Loucy (cell line): ENCODE measurements around the gene SH2D4B.

Source experiments
- H2AFZ ChIP-seq: fragments of 200-600 bp; sonication (generic); 2 replicates; pipeline ENCODE4 v1.6.0; 2016; ENCODE audit warnings: antibody characterized with exemption, mild to moderate bottlenecking, low read length, moderate library complexity
- H3F3A ChIP-seq: fragments of 200-600 bp; 2 replicates; pipeline ENCODE4 v1.6.0; 2016; ENCODE audit warnings: antibody characterized with exemption, low read depth, mild to moderate bottlenecking
- H3K27me3 ChIP-seq: fragments of 200-600 bp; sonication (generic); 2 replicates; pipeline ENCODE4 v1.6.1; 2014; ENCODE audit warnings: low read length, mild to moderate bottlenecking; ENCODE audit not compliant: insufficient read depth, poor library complexity, severe bottlenecking
- H3K36me3 ChIP-seq: fragments of 200-600 bp; sonication (generic); 2 replicates; pipeline ENCODE4 v1.6.1; 2016; ENCODE audit warnings: low read length; ENCODE audit not compliant: insufficient read depth
- H3K4me1 ChIP-seq: fragments of 200-600 bp; sonication (generic); 2 replicates; pipeline ENCODE4 v1.5.1; 2014; ENCODE audit warnings: low read length, mild to moderate bottlenecking; ENCODE audit not compliant: insufficient read depth, poor library complexity, severe bottlenecking
- H3K4me2 ChIP-seq: fragments of 200-600 bp; sonication (generic); 2 replicates; pipeline ENCODE4 v1.6.0; 2014; ENCODE audit warnings: antibody characterized with exemption, low read length, low read depth, mild to moderate bottlenecking; ENCODE audit not compliant: poor library complexity, severe bottlenecking
- H3K4me3 ChIP-seq: fragments of 200-600 bp; sonication (generic); 2 replicates; pipeline ENCODE4 v1.5.1; 2014; ENCODE audit warnings: low read length, mild to moderate bottlenecking, mixed read lengths; ENCODE audit not compliant: poor library complexity, severe bottlenecking
- H3K79me2 ChIP-seq: fragments of 200-600 bp; sonication (generic); 2 replicates; pipeline ENCODE4 v1.6.1; 2014; ENCODE audit warnings: low read length; ENCODE audit not compliant: insufficient read depth
- H3K9ac ChIP-seq: fragments of 200-600 bp; sonication (generic); 2 replicates; pipeline ENCODE4 v1.6.0; 2014; ENCODE audit warnings: mild to moderate bottlenecking, low read depth, low read length, moderate library complexity; ENCODE audit not compliant: poor library complexity, severe bottlenecking
- H3K9me2 ChIP-seq: fragments of 200-600 bp; sonication (generic); replicated peaks from 2 replicates; pipeline ENCODE4 v1.6.1; 2016; ENCODE audit warnings: low read depth, low read length, mixed read lengths
- H3K9me3 ChIP-seq: fragments of 200-600 bp; sonication (generic); 2 replicates; pipeline ENCODE4 v1.6.1; 2014; ENCODE audit warnings: mild to moderate bottlenecking, antibody characterized with exemption, low read length, low read depth; ENCODE audit not compliant: insufficient read depth
- H4K20me1 ChIP-seq: fragments of 200-600 bp; sonication (generic); 2 replicates; pipeline ENCODE4 v1.6.0; 2014; ENCODE audit warnings: antibody characterized with exemption, low read length, mild to moderate bottlenecking; ENCODE audit not compliant: insufficient read depth, poor library complexity, severe bottlenecking
- EZH2phosphoT487 ChIP-seq: fragments of 200-600 bp; IDR thresholded peaks from 2 replicates; pipeline ENCODE4 v1.6.1; 2018; ENCODE audit warnings: antibody characterized with exemption, mild to moderate bottlenecking, moderate library complexity, borderline replicate concordance
- TF ChIP-seq, protein P1 (sequence below): fragments of 200-600 bp; sonication (generic); conservative IDR thresholded peaks from 2 replicates; pipeline ENCODE4 v1.5.1; 2014; ENCODE audit warnings: mild to moderate bottlenecking, antibody characterized with exemption, low read length

The SH2D4B gene

DNA sequence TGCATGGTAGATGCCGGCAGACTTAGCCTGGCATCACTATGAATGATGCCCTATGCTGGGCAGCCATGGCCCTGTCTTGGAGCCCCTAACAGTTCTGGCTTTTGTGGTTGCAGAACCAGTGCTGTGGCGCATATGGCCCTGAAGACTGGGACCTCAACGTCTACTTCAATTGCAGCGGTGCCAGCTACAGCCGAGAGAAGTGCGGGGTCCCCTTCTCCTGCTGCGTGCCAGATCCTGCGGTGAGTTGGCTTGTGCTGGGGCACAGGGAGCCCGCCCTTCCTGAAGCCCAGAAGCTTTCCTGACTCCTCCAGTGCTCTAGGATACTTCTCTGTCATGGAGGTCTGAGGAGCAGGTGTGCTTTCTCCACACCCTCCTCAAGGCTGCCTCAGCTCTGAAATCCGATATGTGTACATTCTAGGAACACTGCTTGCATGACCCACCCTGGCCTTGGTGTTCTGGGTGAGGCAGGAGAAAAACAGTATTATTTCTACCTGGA lies 25.6 kb upstream of the SH2D4B start:
- Histone ChIP-seq H3K9ac (no peak overlapping the region), H3K4me1 (no peaks in the 10 kb centered on the region), H3K4me2 (no peak overlapping the region), H3K27me3 (no peaks in the 10 kb centered on the region), H3K79me2 (no peaks in the 10 kb centered on the region), H3K4me3 (no peak overlapping the region), H3K9me3 (no peaks in the 10 kb centered on the region), H2AFZ (no peak overlapping the region), H3F3A (no peaks in the 10 kb centered on the region), H3K9me2 (no peaks in the 10 kb centered on the region), H3K36me3 (peaks cover 81% of the 10 kb centered on the region; the same call in 1 of the 2 replicates), H4K20me1 (no peaks in the 10 kb centered on the region)
- no peak for TF ChIP-seq EZH2phosphoT487
- TF ChIP-seq, protein P1, sequence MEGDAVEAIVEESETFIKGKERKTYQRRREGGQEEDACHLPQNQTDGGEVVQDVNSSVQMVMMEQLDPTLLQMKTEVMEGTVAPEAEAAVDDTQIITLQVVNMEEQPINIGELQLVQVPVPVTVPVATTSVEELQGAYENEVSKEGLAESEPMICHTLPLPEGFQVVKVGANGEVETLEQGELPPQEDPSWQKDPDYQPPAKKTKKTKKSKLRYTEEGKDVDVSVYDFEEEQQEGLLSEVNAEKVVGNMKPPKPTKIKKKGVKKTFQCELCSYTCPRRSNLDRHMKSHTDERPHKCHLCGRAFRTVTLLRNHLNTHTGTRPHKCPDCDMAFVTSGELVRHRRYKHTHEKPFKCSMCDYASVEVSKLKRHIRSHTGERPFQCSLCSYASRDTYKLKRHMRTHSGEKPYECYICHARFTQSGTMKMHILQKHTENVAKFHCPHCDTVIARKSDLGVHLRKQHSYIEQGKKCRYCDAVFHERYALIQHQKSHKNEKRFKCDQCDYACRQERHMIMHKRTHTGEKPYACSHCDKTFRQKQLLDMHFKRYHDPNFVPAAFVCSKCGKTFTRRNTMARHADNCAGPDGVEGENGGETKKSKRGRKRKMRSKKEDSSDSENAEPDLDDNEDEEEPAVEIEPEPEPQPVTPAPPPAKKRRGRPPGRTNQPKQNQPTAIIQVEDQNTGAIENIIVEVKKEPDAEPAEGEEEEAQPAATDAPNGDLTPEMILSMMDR, result no peak

DNA sequence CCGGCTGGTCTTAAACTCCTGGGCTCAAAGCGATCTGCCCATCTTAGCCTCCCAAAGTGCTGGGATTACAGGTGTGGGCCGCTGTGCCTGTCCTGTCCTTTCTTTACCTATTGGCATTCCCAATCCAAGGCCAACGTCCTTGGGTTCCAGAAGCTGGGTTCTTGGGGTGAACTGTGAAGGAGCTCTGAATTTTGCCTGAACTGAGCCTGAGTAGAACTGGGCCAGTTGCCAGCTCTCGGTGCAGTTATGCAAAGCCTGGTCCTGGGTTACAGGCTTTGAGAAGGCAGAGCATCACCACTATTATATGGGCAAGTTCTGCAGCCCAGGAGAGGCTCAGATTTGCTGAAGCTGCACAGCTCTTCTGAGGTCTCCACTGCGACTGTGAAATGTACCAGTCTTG lies 24.6 kb upstream of the SH2D4B start:
- Histone ChIP-seq H3K9me2 (no peaks in the 10 kb centered on the region), H2AFZ (no peak overlapping the region), H3K4me2 (no peak overlapping the region), H3K27me3 (no peaks in the 10 kb centered on the region), H3K4me3 (no peak overlapping the region), H4K20me1 (no peaks in the 10 kb centered on the region), H3K9me3 (no peaks in the 10 kb centered on the region), H3K79me2 (no peaks in the 10 kb centered on the region), H3K4me1 (no peaks in the 10 kb centered on the region), H3K36me3 (peaks cover 83% of the 10 kb centered on the region; the same call in 1 of the 2 replicates), H3K9ac (no peak overlapping the region), H3F3A (no peaks in the 10 kb centered on the region)
- TF ChIP-seq, protein P1, result no peak
- TF ChIP-seq EZH2phosphoT487, result no peak

DNA sequence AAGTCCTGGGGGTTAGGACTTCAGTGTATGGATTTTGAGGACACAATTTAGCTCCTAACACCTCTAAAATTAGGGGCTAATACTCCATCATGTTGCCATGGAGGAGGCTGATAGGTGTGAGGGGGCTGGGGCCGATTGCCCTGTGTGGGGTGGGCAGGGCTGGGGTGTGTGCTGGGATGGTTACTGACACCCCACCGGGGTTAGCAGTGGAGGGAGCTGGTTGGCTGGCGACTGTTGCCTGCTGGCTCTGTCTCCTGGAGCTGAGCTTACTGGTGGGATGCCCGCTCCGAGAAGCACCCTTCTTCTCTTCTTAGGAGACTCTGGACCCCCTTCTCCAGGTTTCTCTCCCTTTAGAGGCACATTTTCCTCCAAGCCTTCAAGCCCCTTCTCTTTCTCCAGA lies 22.2 kb upstream of the SH2D4B start:
- Histone ChIP-seq H3K79me2 (no peaks in the 10 kb centered on the region), H3K27me3 (no peaks in the 10 kb centered on the region), H3K9me3 (no peaks in the 10 kb centered on the region), H3K36me3 (peaks cover 82% of the 10 kb centered on the region; the same call in 1 of the 2 replicates), H3K4me3 (no peak overlapping the region), H3K9ac (no peak overlapping the region), H2AFZ (no peak overlapping the region), H3K4me1 (no peaks in the 10 kb centered on the region), H3K9me2 (no peaks in the 10 kb centered on the region), H4K20me1 (no peaks in the 10 kb centered on the region), H3K4me2 (no peak overlapping the region), H3F3A (no peaks in the 10 kb centered on the region)
- TF ChIP-seq EZH2phosphoT487, result no peak
- TF ChIP-seq, protein P1, result no peak
